HepG2 (cell line): Measurements from ENCODE around the gene CCNL1. TPM values are rescaled to one million over a fixed set of nuclear protein-coding genes. Genes with fewer than 3 reads are reported as not detected.
A peak's percentile ranks its signal among the peaks of the same experiment; 100 is the strongest.

Experiments
- AKNA ChIP-seq: sonication (generic); formaldehyde crosslinking; IDR thresholded peaks from 2 replicates; pipeline ENCODE4 v1.4.0; 2020; ENCODE audit warnings: missing genetic modification reagents, borderline replicate concordance
- ARID3A ChIP-seq: IDR thresholded peaks from 2 replicates; pipeline ENCODE4 v1.6.1; 2012; ENCODE audit warnings: low read depth, low read length, improper control_type of control experiment
- GATA4 ChIP-seq: sonication (generic); IDR thresholded peaks from 2 replicates; pipeline ENCODE4 v1.6.1; 2016; ENCODE audit warnings: antibody characterized with exemption, low read depth, borderline replicate concordance
- GLMP ChIP-seq: sonication (generic); formaldehyde crosslinking; IDR thresholded peaks from 2 replicates; pipeline ENCODE4 v1.9.0; 2021; ENCODE audit warnings: missing genetic modification reagents, mild to moderate bottlenecking, borderline replicate concordance
- HOXA3 ChIP-seq: sonication (generic); formaldehyde crosslinking; IDR thresholded peaks from 2 replicates; pipeline ENCODE4 v1.5.0; 2020; ENCODE audit warnings: missing genetic modification reagents
- IKZF4 ChIP-seq: sonication (generic); formaldehyde crosslinking; IDR thresholded peaks from 2 replicates; pipeline ENCODE4 v1.5.1; 2020; ENCODE audit warnings: borderline replicate concordance, mild to moderate bottlenecking, low read depth, missing genetic modification reagents; ENCODE audit errors: not compliant biosample characterization
- KDM1A ChIP-seq: IDR thresholded peaks from 2 replicates; pipeline ENCODE4 v1.6.1; 2016; ENCODE audit warnings: missing compliant biosample characterization
- MLXIP ChIP-seq: sonication (generic); formaldehyde crosslinking; IDR thresholded peaks from 2 replicates; pipeline ENCODE4 v1.9.0; 2021; ENCODE audit warnings: missing genetic modification reagents, borderline replicate concordance
- NCOA2 ChIP-seq: sonication (generic); formaldehyde crosslinking; IDR thresholded peaks from 2 replicates; pipeline ENCODE4 v1.8.0; 2022; ENCODE audit warnings: inconsistent platforms
- POLR2AphosphoS5 ChIP-seq: IDR thresholded peaks from 2 replicates; pipeline ENCODE4 v1.6.1; 2012; ENCODE audit warnings: low read depth, low read length
- RBFOX2 ChIP-seq: fragments of 200-400 bp; formaldehyde crosslinking; IDR thresholded peaks from 2 replicates; pipeline ENCODE4 v1.6.1; 2017; ENCODE audit warnings: low read depth, mild to moderate bottlenecking, low read length
- SRY ChIP-seq: sonication (generic); formaldehyde crosslinking; IDR thresholded peaks from 2 replicates; pipeline ENCODE4 v1.8.0; 2022; ENCODE audit warnings: mild to moderate bottlenecking, missing genetic modification reagents
- TOPORS ChIP-seq: sonication (generic); formaldehyde crosslinking; IDR thresholded peaks from 2 replicates; pipeline ENCODE4 v1.8.0; 2023; ENCODE audit warnings: mild to moderate bottlenecking, missing genetic modification reagents
- XRCC5 ChIP-seq: fragments of 200-400 bp; formaldehyde crosslinking; optimal IDR thresholded peaks from 2 replicates; pipeline ENCODE3; 2017; ENCODE audit warnings: mild to moderate bottlenecking, low read length
- ZNF264 ChIP-seq: sonication (generic); formaldehyde crosslinking; IDR thresholded peaks from 2 replicates; pipeline ENCODE4 v1.4.0; 2020; ENCODE audit warnings: missing genetic modification reagents
- ZNF432 ChIP-seq: sonication (generic); formaldehyde crosslinking; IDR thresholded peaks from 2 replicates; pipeline ENCODE4 v1.5.0; 2020; ENCODE audit warnings: missing genetic modification reagents, mild to moderate bottlenecking, borderline replicate concordance
- ZNF563 ChIP-seq: sonication (generic); formaldehyde crosslinking; IDR thresholded peaks from 2 replicates; pipeline ENCODE4 v1.8.0; 2022; ENCODE audit warnings: mild to moderate bottlenecking, moderate library complexity, missing genetic modification reagents
- ZNF7 ChIP-seq: IDR thresholded peaks from 2 replicates; pipeline ENCODE4 v1.6.1; 2016; ENCODE audit warnings: missing biosample characterization, missing genetic modification reagents
- ZNF720 ChIP-seq: sonication (generic); formaldehyde crosslinking; IDR thresholded peaks from 2 replicates; pipeline ENCODE4 v1.4.0; 2020; ENCODE audit warnings: missing genetic modification reagents
- ZSCAN21 ChIP-seq: sonication (generic); formaldehyde crosslinking; IDR thresholded peaks from 2 replicates; pipeline ENCODE4 v1.8.0; 2022; ENCODE audit warnings: mild to moderate bottlenecking, missing genetic modification reagents, moderate library complexity, borderline replicate concordance
- polyA plus RNA-seq, 8 experiments: library from polyadenylated mRNA; depleted of rRNA in 3 of 8; stranded (reverse) in 7 of 8; unstranded in 1 of 8; fragments of >200 nt; fragmentation: Illumina TruSeq in 4 of 8; extraction: Trizol in 4 of 8; gene quantifications; 2 replicates each; pipeline versions ENCODE4 v1.2.1 to v1.2.3, GENCODE V29; 2011 to 2016; ENCODE audit warnings: low read depth in 4 of 8, missing spikeins in 1 of 8, mixed read lengths in 1 of 8; ENCODE audit not compliant: insufficient read depth in 1 of 8
- total RNA-seq, 5 experiments: library from RNA; depleted of rRNA; stranded (reverse); fragments of >200 nt; fragmentation: Illumina TruSeq; extraction: Trizol; gene quantifications; 2 replicates each; pipeline ENCODE4 v1.2.3, GENCODE V29; 2016; ENCODE audit warnings: low read depth in 1 of 5

The CCNL1 gene
- total and polyA plus RNA-seq, 2 of the 13 experiments (the other 11 are each of a cell fraction or from before 2014, with no cell fraction given) = 151 to 303 TPM

GRCh38 chr3:157134620-157135191 lies 25.2 kb downstream of the CCNL1 start (continued):
- TF ChIP-seq GLMP (CRISPR knock-in tag) (no peak), AKNA (CRISPR knock-in tag) (no peak), NCOA2 (CRISPR knock-in tag) (peak; percentile 97), XRCC5 (no peak), ZNF264 (CRISPR knock-in tag) (no peak), KDM1A (CRISPR knock-in tag) (peak; percentile 41; the same call in 1 of the 2 replicates), ZNF720 (no peak), RBFOX2 (0 out of 2 replicates have a peak, but pooled peaks have one; percentile 13), TOPORS (peak; percentile 81; the same call in 1 of the 2 replicates), MLXIP (no peak), POLR2AphosphoS5 (no peak), ARID3A (peak; percentile 56; the same call in 1 of the 2 replicates), ZNF7 (CRISPR knock-in tag) (no peak), SRY (CRISPR knock-in tag) (no peak), IKZF4 (CRISPR knock-in tag) (no peak), GATA4 (peak; percentile 77; the same call in 1 of the 2 replicates), ZSCAN21 (CRISPR knock-in tag) (peak; percentile 66; the same call in 1 of the 2 replicates), ZNF432 (CRISPR knock-in tag) (no peak), HOXA3 (peak; percentile 89), ZNF563 (CRISPR knock-in tag) (no peak)
